ENCODE measurements around the gene ROBO1. TPM values are rescaled to one million over a fixed set of nuclear protein-coding genes. Genes with fewer than 3 reads are reported as not detected.

ROBO1 gene
- total and polyA plus RNA-seq, 2 donors, result 13.3 to 33.9 TPM

DNA sequence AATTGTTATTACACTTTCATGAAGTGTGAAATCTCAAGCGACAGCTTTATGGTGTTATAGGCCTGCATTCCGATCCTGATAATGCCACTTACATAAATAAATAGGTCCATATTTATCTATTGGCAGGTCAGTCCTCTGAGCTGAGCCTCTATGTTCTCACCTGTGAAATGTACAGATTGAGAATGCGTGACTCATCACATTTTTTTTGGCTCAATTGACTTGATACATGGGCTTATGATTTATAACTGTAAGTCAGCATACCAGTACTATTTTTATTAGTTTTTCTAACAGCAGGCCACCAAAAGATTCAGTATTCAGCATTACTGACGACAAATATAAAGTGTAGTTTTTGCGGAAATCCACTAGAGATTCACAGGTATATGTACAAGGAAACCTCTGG, 344.4 kb downstream of the ROBO1 start:
- 94% methylated on average over 5 of the region's 5 CpGs for WGBS
- H3K27me3 ChIP-seq (ENCODE audit: control insufficient read depth in 2 of 2, insufficient read depth in 1 of 2, low read length in 1 of 2), result no peaks in the 10 kb centered on the region

DNA sequence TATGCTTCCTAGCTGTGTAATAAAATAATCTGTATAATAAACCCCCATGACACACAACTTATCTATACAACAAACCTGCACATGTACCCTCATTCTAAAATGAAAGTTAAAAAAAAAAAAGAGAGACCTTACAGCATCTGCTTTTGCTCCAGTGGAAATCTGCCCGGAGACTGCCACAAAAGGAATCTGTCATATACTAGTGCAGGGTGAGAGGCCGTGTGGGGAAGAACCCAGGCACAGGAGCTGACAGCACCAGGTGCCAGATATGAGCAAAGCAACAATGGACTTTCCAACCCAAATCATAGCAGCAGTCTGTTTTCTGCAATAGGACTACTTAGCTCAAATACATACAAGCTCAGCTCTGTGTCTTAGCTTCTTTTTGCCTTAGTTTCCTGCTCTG, 346.5 kb downstream of the ROBO1 start:
- DNase-seq (ENCODE audit: low read depth in 6 of 9, low spot score in 9 of 9), result no peak
- H3K36me3 ChIP-seq (ENCODE audit: control insufficient read depth in 2 of 2, insufficient read depth in 2 of 2, low read length in 1 of 2), result no peaks in the 10 kb centered on the region
- WGBS, result 92% methylated on average over 2 of the region's 2 CpGs

More for the DNA sequence above, 344.4 kb downstream of the ROBO1 start:
- Histone ChIP-seq H3K9me3 (ENCODE audit: control insufficient read depth in 2 of 2, insufficient read depth in 1 of 2, low read length in 1 of 2) (no peaks in the 10 kb centered on the region), H3K4me3 (ENCODE audit: low read length in 2 of 2) (no peak overlapping the region), H3K4me1 (ENCODE audit: control insufficient read depth in 2 of 2, insufficient read depth in 2 of 2, low read length in 2 of 2) (no peaks in the 10 kb centered on the region), H3K36me3 (ENCODE audit: control insufficient read depth in 2 of 2, insufficient read depth in 2 of 2, low read length in 1 of 2) (no peaks in the 10 kb centered on the region), H3K27ac (ENCODE audit: low read depth in 1 of 2, low read length in 1 of 2) (no peak overlapping the region)
- no peak for DNase-seq (ENCODE audit: low read depth in 6 of 9, low spot score in 9 of 9)

DNA sequence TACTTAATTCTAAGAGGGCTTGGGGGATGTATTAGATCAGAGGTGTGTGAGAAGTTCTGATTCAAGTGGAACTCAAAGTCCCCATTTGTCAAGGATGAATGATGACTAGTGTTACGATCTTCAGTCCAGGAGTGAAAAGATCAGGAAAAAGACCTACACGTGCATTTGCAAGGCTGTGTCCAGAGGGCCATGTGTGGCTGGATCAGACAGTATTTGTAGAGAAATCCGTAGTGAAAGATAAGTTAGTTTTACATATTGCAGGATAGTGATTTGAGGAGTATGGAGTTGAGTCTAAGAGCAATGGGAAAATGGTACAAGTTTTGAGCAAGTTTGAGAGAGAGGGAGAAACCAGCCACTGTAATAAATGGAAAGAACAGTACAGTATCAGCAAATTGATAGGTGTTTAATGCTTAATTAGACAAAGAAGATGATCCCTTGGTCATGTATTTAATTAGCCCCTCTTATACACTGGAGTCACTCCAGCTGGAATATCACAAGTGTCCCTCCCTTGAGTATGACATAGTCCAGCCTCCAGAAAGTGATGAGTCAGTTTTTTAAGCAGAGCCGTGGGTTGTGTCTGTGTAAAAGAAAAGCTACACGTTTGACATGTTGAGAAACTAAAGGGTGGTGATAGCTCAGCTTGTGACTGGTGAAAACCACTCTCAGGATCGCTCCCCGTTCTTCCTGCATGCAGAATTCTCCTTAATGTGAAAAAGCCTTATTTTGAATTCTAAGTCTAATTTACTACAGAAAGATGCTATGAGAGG, 348.8 kb downstream of the ROBO1 start:
- no peak for DNase-seq (ENCODE audit: low read depth in 6 of 9, low spot score in 9 of 9)
- Histone ChIP-seq H3K9me3 (ENCODE audit: control insufficient read depth in 2 of 2, insufficient read depth in 1 of 2, low read length in 1 of 2) (no peaks in the 10 kb centered on the region), H3K27me3 (ENCODE audit: control insufficient read depth in 2 of 2, insufficient read depth in 1 of 2, low read length in 1 of 2) (no peaks in the 10 kb centered on the region), H3K36me3 (ENCODE audit: control insufficient read depth in 2 of 2, insufficient read depth in 2 of 2, low read length in 1 of 2) (no peaks in the 10 kb centered on the region), H3K4me3 (ENCODE audit: low read length in 2 of 2) (no peak overlapping the region), H3K27ac (ENCODE audit: low read depth in 1 of 2, low read length in 1 of 2) (no peak overlapping the region), H3K4me1 (ENCODE audit: control insufficient read depth in 2 of 2, insufficient read depth in 2 of 2, low read length in 2 of 2) (no peaks in the 10 kb centered on the region)
- WGBS, result 82% methylated on average over 7 of the region's 7 CpGs

More for the DNA sequence above, 346.5 kb downstream of the ROBO1 start:
- Histone ChIP-seq H3K4me1 (ENCODE audit: control insufficient read depth in 2 of 2, insufficient read depth in 2 of 2, low read length in 2 of 2) (no peaks in the 10 kb centered on the region), H3K27ac (ENCODE audit: low read depth in 1 of 2, low read length in 1 of 2) (no peak overlapping the region), H3K4me3 (ENCODE audit: low read length in 2 of 2) (no peak overlapping the region), H3K9me3 (ENCODE audit: control insufficient read depth in 2 of 2, insufficient read depth in 1 of 2, low read length in 1 of 2) (no peaks in the 10 kb centered on the region), H3K27me3 (ENCODE audit: control insufficient read depth in 2 of 2, insufficient read depth in 1 of 2, low read length in 1 of 2) (no peaks in the 10 kb centered on the region)

DNA sequence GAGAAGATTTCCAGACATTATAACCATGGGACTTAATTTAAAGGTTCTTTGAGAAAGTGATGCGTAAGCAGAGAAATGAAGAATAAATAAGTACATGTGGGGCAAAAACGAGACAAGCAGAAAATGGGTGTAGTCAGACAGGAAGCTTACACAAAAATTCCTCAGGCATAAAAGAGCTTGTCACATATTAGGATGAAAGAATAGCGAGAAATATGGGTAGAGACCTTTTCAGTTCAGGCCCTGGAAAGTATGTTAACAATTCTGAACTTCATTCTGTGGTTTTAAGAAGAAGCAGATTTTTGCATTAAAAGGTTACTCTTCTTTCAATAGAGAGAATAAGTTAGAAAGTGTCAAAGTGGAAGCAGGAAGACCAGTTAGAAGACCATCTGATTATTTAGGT, 352.4 kb downstream of the ROBO1 start:
- Histone ChIP-seq H3K27me3 (ENCODE audit: control insufficient read depth in 2 of 2, insufficient read depth in 1 of 2, low read length in 1 of 2) (no peaks in the 10 kb centered on the region), H3K4me1 (ENCODE audit: control insufficient read depth in 2 of 2, insufficient read depth in 2 of 2, low read length in 2 of 2) (no peaks in the 10 kb centered on the region), H3K36me3 (ENCODE audit: control insufficient read depth in 2 of 2, insufficient read depth in 2 of 2, low read length in 1 of 2) (no peaks in the 10 kb centered on the region), H3K9me3 (ENCODE audit: control insufficient read depth in 2 of 2, insufficient read depth in 1 of 2, low read length in 1 of 2) (no peaks in the 10 kb centered on the region), H3K27ac (ENCODE audit: low read depth in 1 of 2, low read length in 1 of 2) (no peak overlapping the region), H3K4me3 (ENCODE audit: low read length in 2 of 2) (no peak overlapping the region)
- no peak for DNase-seq (ENCODE audit: low read depth in 6 of 9, low spot score in 9 of 9)
- 69% methylated on average over 3 of the region's 3 CpGs for whole genome bisulfite sequencing

DNA sequence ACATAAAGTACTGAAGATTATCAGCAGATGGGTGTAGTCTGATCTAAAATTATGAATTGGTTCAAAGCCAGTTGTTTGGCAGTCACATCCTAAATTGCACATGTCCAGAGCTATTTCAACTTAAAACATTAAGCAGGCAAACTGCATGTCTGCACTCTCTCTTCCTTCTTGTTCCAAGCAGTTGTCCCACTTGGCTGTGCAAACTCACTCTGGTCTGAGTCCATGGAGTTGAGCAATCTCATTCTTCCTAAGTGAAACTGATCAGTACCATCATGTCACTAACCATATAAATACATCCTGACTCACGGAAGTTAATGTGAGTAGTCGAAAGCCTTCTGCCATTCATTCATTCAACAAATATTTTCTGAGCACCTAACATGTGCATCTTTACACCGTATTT, 353.0 kb downstream of the ROBO1 start:
- H3K4me1 ChIP-seq (ENCODE audit: control insufficient read depth in 2 of 2, insufficient read depth in 2 of 2, low read length in 2 of 2), result no peaks in the 10 kb centered on the region
- no peak overlapping the region for H3K4me3 ChIP-seq (ENCODE audit: low read length in 2 of 2)
- H3K27ac ChIP-seq (ENCODE audit: low read depth in 1 of 2, low read length in 1 of 2), result no peak overlapping the region
- DNase-seq (ENCODE audit: low read depth in 6 of 9, low spot score in 9 of 9), result no peak
- 92% methylated on average over 3 of the region's 3 CpGs for WGBS
- H3K27me3 ChIP-seq (ENCODE audit: control insufficient read depth in 2 of 2, insufficient read depth in 1 of 2, low read length in 1 of 2), result no peaks in the 10 kb centered on the region
- no peaks in the 10 kb centered on the region for H3K9me3 ChIP-seq (ENCODE audit: control insufficient read depth in 2 of 2, insufficient read depth in 1 of 2, low read length in 1 of 2)
- no peaks in the 10 kb centered on the region for H3K36me3 ChIP-seq (ENCODE audit: control insufficient read depth in 2 of 2, insufficient read depth in 2 of 2, low read length in 1 of 2)

DNA sequence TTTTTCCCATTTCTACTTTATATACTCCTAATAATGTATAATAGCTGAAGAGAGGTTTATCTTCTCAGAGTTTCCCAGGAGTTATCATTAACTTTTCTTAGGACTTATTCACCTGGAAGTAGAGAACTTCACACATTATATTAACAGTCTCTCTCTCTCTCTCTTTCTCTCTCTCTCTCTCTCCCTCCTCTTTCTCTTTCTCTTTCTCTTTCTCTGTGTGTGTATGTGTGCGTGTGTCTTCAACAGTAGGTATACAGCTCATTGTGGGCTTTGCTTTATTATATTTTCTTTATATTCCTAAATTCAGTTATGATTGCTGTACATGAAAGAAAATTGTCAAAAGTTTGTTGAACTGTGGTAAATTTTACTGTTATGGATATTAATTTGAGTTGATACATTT, 353.8 kb downstream of the ROBO1 start:
- H3K9me3 ChIP-seq (ENCODE audit: control insufficient read depth in 2 of 2, insufficient read depth in 1 of 2, low read length in 1 of 2), result no peaks in the 10 kb centered on the region
- DNase-seq (ENCODE audit: low read depth in 6 of 9, low spot score in 9 of 9), result no peak
- H3K27ac ChIP-seq (ENCODE audit: low read depth in 1 of 2, low read length in 1 of 2), result no peak overlapping the region
- no peaks in the 10 kb centered on the region for H3K36me3 ChIP-seq (ENCODE audit: control insufficient read depth in 2 of 2, insufficient read depth in 2 of 2, low read length in 1 of 2)
- H3K4me1 ChIP-seq (ENCODE audit: control insufficient read depth in 2 of 2, insufficient read depth in 2 of 2, low read length in 2 of 2), result no peaks in the 10 kb centered on the region
- no peaks in the 10 kb centered on the region for H3K27me3 ChIP-seq (ENCODE audit: control insufficient read depth in 2 of 2, insufficient read depth in 1 of 2, low read length in 1 of 2)
- WGBS, result 89% methylated on average over 1 of the region's 1 CpG
- H3K4me3 ChIP-seq (ENCODE audit: low read length in 2 of 2), result no peak overlapping the region

DNA sequence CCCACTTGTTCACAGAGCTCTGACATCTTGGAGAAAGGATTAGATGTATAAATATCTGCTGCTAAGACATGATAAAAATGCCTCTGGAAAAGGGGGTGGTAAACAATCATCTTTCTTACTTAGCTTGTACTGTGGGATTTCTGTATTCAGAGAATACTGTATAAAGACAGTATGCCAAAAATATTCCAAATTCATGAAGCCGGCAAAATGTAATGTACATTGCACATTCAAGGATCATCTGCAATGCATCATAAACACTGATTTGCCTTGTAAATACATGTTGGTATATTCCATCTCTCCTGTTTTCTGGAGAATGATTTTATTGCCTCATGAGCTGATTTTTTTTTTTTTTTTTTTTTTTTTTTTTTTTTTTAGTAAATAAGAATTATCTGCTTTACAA, 355.3 kb downstream of the ROBO1 start:
- H3K4me3 ChIP-seq (ENCODE audit: low read length in 2 of 2), result no peak overlapping the region
- no peak for DNase-seq (ENCODE audit: low read depth in 6 of 9, low spot score in 9 of 9)
- 0% methylated on average over 1 of the region's 1 CpG for WGBS

DNA sequence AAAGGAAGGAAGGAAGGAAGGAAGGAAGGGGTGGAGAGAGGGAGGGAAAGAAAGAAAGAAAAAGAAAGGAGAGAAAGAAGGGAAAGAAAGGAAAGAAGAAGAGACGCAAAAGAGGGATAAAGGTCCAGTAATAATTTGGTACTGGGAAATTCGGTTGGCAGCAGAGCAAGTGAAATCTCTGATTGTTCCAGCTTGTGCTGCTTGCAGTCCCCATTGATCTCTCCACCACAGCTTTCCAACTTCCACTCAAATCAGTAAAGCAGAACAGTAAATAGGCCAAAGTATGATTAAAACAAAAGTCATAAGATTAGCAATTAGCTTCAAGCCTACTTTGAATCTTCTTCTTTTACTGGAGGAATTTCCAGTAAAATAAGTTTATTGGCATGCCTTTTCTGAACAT, 357.2 kb downstream of the ROBO1 start:
- Histone ChIP-seq H3K4me3 (ENCODE audit: low read length in 2 of 2) (no peak overlapping the region), H3K27me3 (ENCODE audit: control insufficient read depth in 2 of 2, insufficient read depth in 1 of 2, low read length in 1 of 2) (no peaks in the 10 kb centered on the region), H3K9me3 (ENCODE audit: control insufficient read depth in 2 of 2, insufficient read depth in 1 of 2, low read length in 1 of 2) (no peaks in the 10 kb centered on the region), H3K27ac (ENCODE audit: low read depth in 1 of 2, low read length in 1 of 2) (no peak overlapping the region), H3K4me1 (ENCODE audit: control insufficient read depth in 2 of 2, insufficient read depth in 2 of 2, low read length in 2 of 2) (no peaks in the 10 kb centered on the region), H3K36me3 (ENCODE audit: control insufficient read depth in 2 of 2, insufficient read depth in 2 of 2, low read length in 1 of 2) (no peaks in the 10 kb centered on the region)
- WGBS, result 82% methylated on average over 2 of the region's 2 CpGs
- no peak for DNase-seq (ENCODE audit: low read depth in 6 of 9, low spot score in 9 of 9)

More for the DNA sequence above, 355.3 kb downstream of the ROBO1 start:
- no peak overlapping the region for H3K27ac ChIP-seq (ENCODE audit: low read depth in 1 of 2, low read length in 1 of 2)
- no peaks in the 10 kb centered on the region for H3K4me1 ChIP-seq (ENCODE audit: control insufficient read depth in 2 of 2, insufficient read depth in 2 of 2, low read length in 2 of 2)
- H3K27me3 ChIP-seq (ENCODE audit: control insufficient read depth in 2 of 2, insufficient read depth in 1 of 2, low read length in 1 of 2), result no peaks in the 10 kb centered on the region
- no peaks in the 10 kb centered on the region for H3K9me3 ChIP-seq (ENCODE audit: control insufficient read depth in 2 of 2, insufficient read depth in 1 of 2, low read length in 1 of 2)
- H3K36me3 ChIP-seq (ENCODE audit: control insufficient read depth in 2 of 2, insufficient read depth in 2 of 2, low read length in 1 of 2), result no peaks in the 10 kb centered on the region

DNA sequence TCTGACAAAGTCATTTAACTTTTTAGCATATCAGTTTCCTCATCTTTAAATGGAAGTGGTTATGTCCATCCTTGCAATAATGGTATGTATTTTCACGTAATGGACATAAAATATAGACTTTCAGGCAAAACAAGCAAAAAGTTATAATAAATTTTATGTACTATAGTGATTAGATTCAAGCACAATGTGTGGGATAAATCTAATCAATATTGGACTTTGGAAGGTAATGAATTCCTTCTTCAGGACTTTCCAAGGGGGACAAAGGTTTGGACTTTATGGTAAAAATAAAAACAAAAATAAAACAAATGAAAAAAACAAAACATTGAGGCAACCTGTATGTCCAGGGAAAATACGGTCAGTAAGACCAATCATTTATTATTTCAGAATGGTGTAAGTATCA, 357.7 kb downstream of the ROBO1 start:
- Histone ChIP-seq H3K9me3 (ENCODE audit: control insufficient read depth in 2 of 2, insufficient read depth in 1 of 2, low read length in 1 of 2) (no peaks in the 10 kb centered on the region), H3K4me1 (ENCODE audit: control insufficient read depth in 2 of 2, insufficient read depth in 2 of 2, low read length in 2 of 2) (no peaks in the 10 kb centered on the region), H3K27ac (ENCODE audit: low read depth in 1 of 2, low read length in 1 of 2) (no peak overlapping the region), H3K36me3 (ENCODE audit: control insufficient read depth in 2 of 2, insufficient read depth in 2 of 2, low read length in 1 of 2) (no peaks in the 10 kb centered on the region), H3K27me3 (ENCODE audit: control insufficient read depth in 2 of 2, insufficient read depth in 1 of 2, low read length in 1 of 2) (no peaks in the 10 kb centered on the region), H3K4me3 (ENCODE audit: low read length in 2 of 2) (no peak overlapping the region)
- no peak for DNase-seq (ENCODE audit: low read depth in 6 of 9, low spot score in 9 of 9)
- 56% methylated on average over 2 of the region's 2 CpGs for WGBS

Data from thymus (tissue), 11 donors.